Activated gamma-delta T cell treated with Interleukin-2 at 50 U/mL for 16 hours (primary cell): Measurements from ENCODE around the gene SPOCK3.
"Not testable (repeated sequence)": the region's sequence is repeated elsewhere in the genome, so short reads cannot be mapped to it uniquely, and the experiment has no call there.

ENCODE experiments used
- DNase-seq: peaks from one replicate; pipeline ENCODE4 v3.0.0-alpha.2; 2020

The SPOCK3 gene

DNA sequence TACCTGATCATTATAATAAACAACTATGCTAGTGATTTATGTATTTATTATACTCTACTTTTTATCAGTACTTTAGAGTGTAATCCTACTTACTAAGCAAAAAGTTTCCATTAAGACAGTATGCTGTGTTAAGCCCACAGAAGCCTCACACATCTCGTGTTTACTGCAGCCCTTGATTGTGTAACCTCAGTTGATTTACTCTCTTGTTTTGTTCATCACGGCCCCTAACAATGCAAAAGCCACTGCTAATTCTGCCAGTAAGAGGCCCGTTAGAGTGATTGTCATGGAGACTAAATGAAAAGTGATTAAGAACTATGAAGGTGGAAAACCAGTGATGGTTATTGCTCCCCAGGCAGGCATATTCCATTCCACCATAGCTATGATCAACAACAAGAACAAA is 436.2 kb downstream of the SPOCK3 start:
- DNase-seq = no peak

DNA sequence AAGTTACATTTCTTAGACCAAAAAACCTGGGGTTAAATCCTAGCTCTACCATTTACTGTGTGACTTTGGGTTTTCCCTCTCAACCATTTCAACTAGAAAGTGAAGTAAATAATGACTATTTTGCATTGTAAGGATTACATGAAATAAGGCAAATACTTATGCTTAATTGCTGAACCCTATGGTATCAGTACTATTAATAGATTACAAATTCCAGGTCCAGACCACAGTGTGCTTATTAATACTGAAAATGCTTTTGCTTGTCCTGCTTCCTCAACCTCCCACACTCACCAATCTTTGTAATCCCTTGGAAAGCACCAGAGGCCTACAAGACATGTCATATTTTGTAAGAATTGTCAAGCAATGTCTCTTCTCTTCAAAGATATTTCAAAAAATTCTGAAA is 456.5 kb downstream of the SPOCK3 start:
- no peak for DNase-seq

DNA sequence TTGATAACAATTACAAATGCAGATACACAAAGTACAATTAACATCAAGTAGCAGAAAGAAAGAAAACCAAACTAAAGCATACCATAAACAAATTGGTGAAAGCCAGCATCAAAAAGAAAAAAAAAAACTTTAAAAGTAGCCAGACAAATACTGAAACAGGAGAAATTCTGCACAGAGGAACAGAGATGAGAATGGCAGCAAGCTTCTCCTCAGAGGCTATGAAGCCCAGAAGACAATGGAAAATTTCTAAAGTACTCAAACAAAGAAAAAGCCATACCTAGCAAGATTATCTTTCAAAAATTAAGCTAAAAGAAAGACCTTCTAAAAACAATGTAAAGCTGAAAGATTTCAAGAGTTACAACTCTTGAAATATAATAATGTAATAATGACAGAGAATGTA is 471.3 kb downstream of the SPOCK3 start:
- no peak for DNase-seq

DNA sequence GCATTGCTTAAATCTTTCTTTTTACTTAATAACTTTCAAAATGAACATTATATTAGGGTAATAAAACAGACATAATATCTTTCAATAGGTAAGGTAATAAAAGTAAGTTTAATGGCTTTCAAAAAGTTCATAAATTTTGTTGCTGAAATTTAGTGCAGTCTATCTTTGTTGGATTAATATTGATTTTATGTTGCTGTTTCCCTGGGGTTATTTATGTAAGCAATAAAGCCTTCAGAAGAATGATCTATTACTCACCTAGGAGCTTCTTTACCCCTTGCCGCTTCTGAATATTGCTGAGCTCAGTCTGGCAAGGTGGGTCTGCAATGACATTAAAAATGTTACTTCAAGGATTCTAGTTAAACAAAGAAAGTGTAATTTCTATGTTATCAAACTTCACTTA is 492.6 kb downstream of the SPOCK3 start:
- DNase-seq = no peak

DNA sequence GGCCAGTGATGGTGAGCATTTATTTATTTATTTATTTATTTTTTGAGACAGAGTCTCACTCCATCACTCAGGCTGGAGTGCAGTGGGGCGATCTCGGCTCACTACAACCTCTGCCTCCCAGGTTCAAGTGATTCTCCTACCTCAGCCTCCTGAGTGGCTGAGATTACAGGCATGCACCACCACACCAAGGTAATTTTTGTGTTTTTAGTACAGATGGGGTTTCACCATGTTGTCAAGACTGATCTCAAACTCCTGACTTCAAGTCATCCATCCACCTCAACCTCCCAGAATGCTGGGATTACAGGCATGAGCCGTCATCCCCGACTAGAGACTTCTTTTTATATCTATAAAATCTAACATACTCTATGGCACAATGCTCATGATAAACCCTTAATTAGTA is 495.1 kb downstream of the SPOCK3 start:
- not testable (repeated sequence) for DNase-seq

DNA sequence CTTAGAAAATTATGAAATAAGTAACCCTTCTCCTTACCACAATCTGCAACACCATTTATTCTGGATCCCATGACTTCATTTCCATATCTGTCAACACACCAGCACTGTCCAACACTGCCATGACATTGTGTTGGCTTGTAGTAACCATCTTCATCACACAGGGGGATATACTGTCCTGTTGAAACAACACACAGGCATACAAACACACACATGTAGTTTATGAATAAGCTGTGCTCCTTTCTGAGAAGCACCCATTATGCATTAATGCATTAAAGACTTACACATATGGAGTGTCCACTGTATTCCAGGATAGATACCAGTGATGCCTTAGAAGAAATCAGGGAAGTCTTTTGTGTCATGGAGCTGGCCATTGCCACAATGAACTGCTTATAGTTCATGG is 496.9 kb downstream of the SPOCK3 start:
- no peak for DNase-seq

DNA sequence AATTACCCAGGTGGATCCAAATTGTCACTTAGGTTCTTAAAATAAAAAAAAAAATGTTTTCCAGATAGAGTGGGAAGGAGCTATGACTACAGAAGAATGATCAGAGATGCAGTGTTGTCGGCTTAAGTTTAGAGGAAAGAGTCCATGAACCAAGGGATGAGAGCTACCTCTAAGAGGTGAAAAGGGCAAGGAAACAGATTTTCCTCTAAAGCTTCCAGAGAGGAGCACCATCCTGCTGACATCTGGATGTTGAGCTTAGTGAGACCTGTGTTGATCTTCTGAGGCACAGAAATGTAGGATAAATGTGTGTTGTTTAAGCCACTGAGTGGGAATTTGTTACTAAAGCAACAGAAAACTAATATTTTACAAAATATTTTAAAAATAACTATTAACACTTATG is 498.7 kb downstream of the SPOCK3 start:
- DNase-seq = no peak

DNA sequence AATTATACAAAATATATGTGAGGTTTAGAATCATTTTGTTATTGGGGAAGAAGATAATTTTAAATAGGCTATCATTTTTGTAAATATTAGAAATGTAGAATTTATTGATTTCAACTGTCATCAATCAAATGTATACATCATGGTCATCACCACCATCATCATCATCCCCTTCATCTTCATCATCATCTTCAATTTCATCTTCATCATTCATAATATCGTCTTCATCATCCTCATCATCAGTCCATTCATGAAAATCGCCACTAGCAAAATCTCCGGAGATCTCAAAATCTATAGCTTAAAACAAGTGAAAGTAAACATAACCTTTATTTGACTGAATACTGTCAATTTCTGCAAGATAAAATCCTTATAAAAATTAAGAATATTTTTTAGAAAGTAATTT is 499.5 kb downstream of the SPOCK3 start:
- no peak for DNase-seq

DNA sequence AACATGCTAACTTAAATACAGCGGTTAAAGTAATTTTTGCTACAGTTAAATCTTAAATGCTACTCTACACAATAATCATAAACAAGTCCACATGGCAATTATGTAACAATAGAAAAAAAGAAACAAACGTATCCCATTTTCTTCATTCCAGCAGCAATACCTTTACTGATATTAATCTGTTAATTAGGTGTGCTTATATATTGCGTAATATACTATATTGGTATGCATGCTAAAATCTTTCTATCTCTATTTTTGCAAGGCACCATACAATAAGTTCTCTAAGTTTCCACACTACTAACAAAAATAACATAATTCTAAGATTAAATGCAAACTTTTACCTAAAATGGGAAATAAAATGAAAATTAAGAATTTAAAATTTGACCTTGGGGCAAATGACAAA is 500.6 kb downstream of the SPOCK3 start:
- no peak for DNase-seq

DNA sequence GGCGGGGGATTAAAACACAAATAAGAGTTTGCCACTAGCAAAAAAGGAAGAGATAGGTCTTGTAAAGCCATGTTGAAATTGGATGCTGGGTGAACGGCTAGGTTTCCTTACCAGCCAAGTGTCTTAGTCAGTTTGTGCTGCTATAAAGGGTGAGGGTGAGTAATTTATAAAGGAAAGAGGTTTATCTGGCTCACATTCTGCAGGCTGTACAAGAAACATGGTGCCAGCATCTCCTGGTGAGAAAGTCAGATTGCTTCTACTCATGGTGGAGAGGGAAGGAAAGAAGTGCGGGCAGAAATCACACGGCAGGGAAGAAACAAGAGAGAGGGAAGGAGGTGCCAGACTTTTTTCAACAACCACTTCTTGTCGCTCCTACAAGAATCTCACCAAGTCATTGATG is 507.5 kb downstream of the SPOCK3 start:
- no peak for DNase-seq

DNA sequence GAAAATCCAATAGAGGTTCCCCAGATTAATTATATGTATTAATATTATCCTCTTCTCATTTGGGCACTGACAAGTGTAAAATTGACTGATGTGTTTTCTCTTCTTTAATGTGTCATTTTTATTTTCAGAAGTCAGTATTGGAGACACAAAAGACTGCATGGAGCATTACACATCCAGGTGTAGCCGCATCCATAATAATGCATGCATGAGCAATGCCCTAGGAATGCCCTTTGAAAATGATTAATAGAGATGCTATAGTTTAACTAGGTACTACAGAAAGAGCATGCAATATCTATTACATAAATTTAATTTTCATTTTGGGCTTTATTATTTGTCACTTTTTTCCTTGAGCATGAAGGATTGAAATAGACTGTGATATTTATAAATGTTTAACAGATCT is 509.9 kb downstream of the SPOCK3 start:
- no peak for DNase-seq

DNA sequence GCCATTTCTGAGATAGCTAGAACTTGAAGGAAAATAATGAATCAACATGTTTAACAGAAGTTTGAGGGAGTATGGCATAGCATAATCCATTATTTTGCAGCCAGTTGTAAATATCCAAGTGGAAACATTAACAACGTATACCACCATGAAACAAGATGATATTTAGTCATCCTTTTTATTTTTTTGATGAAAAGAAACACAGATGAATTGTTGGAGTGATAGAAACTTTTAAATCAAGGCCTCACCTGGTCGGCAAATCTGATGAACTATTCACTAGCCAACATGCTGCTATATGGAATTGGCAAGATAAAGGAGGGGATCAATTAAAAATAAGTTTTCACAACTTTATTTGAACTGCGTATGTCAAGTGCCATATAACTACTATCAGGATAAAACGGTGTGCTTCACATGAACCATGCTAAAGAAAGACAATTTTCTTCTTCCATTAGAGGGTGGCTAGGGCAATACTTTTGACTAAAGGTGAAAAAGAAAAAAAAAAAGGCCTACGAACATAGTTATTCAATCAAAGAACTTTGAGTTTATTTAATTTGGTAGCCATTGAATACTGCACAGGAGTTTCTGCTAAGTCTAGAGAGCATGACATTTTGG is 510.7 kb downstream of the SPOCK3 start:
- no peak for DNase-seq

DNA sequence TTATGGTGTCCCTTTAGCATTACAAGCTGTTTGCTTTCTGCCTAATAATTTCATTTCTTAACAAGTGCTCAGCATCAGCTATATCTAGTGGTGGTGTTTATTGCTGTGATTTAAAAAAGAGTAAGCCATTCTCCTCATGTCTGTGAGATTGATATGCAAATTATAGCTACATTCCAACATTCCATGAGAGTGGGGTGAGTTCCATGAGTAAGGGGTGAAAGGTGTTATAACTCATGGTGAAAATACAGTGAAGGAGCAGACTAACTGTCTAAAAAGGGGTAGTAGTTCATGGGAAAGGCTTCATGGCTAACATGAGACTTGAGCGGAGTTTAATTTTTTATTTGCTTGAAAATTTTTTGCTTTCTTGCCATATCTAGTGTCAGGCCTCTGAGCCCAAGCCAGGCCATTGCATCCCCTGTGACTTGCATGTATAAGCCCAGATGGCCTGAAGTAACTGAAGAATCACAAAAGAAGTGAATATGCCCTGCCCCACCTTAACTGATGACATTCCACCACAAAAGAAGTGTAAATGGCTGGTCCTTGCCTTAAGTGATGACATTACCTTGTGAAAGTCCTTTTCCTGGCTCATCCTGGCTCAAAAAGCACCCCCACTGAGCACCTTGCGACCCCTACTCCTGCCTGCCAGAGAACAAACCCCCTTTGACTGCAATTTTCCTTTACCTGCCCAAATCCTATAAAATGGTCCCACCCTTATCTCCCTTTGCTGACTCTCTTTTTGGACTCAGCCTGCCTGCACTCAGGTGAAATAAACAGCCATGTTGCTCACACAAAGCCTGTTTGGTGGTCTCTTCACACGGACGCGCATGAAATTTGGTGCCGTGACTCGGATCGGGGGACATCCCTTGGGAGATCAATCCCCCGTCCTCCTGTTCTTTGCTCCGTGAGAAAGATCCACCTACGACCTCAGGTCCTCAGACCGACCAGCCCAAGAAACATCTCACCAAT is 518.3 kb downstream of the SPOCK3 start:
- DNase-seq = not testable (repeated sequence)

DNA sequence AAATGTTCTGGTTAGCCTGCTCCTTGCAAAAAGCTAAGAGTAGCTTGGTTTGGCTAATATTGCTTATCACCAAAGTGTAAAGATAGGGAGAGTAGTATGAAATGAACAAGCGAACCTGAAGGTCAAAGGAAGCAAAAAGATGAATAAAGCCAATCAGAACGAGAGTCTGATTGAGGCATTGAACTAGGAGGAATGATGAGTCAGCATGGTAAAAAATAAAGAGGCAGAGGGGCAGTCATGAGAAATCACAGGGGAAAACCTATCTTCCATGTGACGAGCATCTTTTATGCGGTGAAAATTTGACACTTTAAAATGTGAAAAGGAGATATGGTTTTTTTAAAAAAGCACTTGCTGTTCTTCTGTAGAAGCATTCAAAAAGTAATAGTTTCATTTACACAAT is 533.7 kb downstream of the SPOCK3 start:
- DNase-seq = no peak

DNA sequence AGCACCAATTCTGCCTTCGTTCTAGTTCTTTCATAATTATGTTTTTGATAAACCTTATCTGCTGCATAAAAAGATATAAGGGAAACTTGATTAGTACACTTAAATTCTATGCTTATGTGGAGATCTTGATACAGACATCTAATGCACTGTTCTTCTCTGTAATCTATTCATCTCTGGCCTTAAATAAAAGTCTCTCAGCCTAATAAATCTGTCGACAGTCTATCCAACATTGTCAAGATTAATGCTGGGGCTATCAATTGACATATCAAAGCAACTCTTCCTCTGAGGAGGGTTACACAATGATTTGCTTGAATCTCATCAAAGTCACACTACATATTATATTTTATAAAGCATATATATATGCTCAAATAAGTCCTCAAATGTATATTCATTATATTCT is 545.5 kb downstream of the SPOCK3 start:
- no peak for DNase-seq

DNA sequence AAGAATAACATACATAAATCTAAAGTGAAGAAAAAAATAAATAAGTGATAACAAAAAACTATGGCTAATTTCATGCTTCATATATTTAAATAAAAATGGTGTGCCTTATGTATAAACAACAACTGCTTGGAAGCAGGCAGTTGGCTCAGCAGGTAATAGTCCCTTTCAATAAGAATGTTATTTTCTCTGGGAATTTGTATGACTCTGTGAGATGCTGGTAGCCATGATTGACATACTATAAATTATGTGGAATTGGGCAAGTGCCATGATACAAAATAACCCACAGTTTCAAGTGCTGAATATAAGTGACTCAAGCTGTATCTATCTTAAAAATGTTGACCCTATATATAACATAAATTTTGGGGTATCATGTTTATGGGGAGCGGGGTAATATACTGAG is 546.5 kb downstream of the SPOCK3 start:
- no peak for DNase-seq
